Choroid plexus epithelial cell (primary cell): ENCODE data around the gene PRICKLE1.
"Not testable (repeated sequence)": the region's sequence is repeated elsewhere in the genome, so short reads cannot be mapped to it uniquely, and the experiment has no call there.

Experiments
- DNase-seq: peaks from one replicate; pipeline ENCODE4 v3.0.0-alpha.2; 2010; ENCODE audit warnings: low read depth
- H3K4me3 ChIP-seq: 2 replicates; pipeline ENCODE4 v1.5.1; 2011; ENCODE audit warnings: low read depth, mild to moderate bottlenecking, control low read depth, low read length, moderate library complexity
- CTCF ChIP-seq: conservative IDR thresholded peaks from 2 replicates; pipeline ENCODE4 v1.5.1; 2011; ENCODE audit warnings: low read depth, mild to moderate bottlenecking, control low read depth, inconsistent platforms, low read length, moderate library complexity

The PRICKLE1 gene

GRCh38 chr12:42560977-42561376 lies 28.6 kb downstream of the PRICKLE1 start:
- no peak overlapping the region for H3K4me3 ChIP-seq
- no peak for DNase-seq
- TF ChIP-seq CTCF = no peak

- no peak for TF ChIP-seq CTCF
- H3K4me3 ChIP-seq = no peak overlapping the region
- DNase-seq = no peak
Measured at GRCh38 chr12:42557586-42558172, 31.9 kb downstream of the PRICKLE1 start.

- DNase-seq = no peak
- no peak overlapping the region for H3K4me3 ChIP-seq
- TF ChIP-seq CTCF = no peak
Measured at GRCh38 chr12:42556917-42557316, 32.6 kb downstream of the PRICKLE1 start.

- no peak for TF ChIP-seq CTCF
- no peak for DNase-seq
- no peak overlapping the region for H3K4me3 ChIP-seq
Measured at GRCh38 chr12:42552822-42553221, 36.7 kb downstream of the PRICKLE1 start.

GRCh38 chr12:42550800-42551199 lies 38.7 kb downstream of the PRICKLE1 start:
- no peak for DNase-seq
- H3K4me3 ChIP-seq = no peak overlapping the region
- TF ChIP-seq CTCF = no peak

- no peak for DNase-seq
- no peak for TF ChIP-seq CTCF
- H3K4me3 ChIP-seq = no peak overlapping the region
Measured at GRCh38 chr12:42546709-42547108, 42.8 kb downstream of the PRICKLE1 start.

- H3K4me3 ChIP-seq = no peak overlapping the region
- no peak for DNase-seq
- no peak for TF ChIP-seq CTCF
Measured at GRCh38 chr12:42541965-42542364, 47.6 kb downstream of the PRICKLE1 start.

GRCh38 chr12:42541308-42541707 lies 48.2 kb downstream of the PRICKLE1 start:
- not testable (repeated sequence) for H3K4me3 ChIP-seq, DNase-seq
